ENCODE data around the gene NCOA5.
"Not testable (repeated sequence)": the region's sequence is repeated elsewhere in the genome, so short reads cannot be mapped to it uniquely, and the experiment has no call there.

NCOA5 gene

GRCh38 chr20:46111028-46111835, 21.5 kb upstream of the NCOA5 start:
- no peaks in the 10 kb centered on the region for H3K9me3 ChIP-seq (ENCODE audit: control insufficient read depth, low read length)
- WGBS, 2 experiments = 70 to 71% methylated on average over 5 of the region's 5 CpGs
- no peak overlapping the region for H3K27ac ChIP-seq (ENCODE audit: insufficient read depth, low read depth, low read length, poor library complexity, severe bottlenecking)
- peaks cover 22% of the 10 kb centered on the region for H3K27me3 ChIP-seq (ENCODE audit: control insufficient read depth, insufficient read depth, low read length, poor library complexity, severe bottlenecking)
- no peak overlapping the region for H3K4me3 ChIP-seq (ENCODE audit: insufficient read depth, low read depth, low read length)
- no peaks in the 10 kb centered on the region for H3K36me3 ChIP-seq (ENCODE audit: control insufficient read depth, insufficient read depth, low read length)
- peaks cover 14% of the 10 kb centered on the region for H3K4me1 ChIP-seq (ENCODE audit: control insufficient read depth, insufficient read depth, low read length)

DNA sequence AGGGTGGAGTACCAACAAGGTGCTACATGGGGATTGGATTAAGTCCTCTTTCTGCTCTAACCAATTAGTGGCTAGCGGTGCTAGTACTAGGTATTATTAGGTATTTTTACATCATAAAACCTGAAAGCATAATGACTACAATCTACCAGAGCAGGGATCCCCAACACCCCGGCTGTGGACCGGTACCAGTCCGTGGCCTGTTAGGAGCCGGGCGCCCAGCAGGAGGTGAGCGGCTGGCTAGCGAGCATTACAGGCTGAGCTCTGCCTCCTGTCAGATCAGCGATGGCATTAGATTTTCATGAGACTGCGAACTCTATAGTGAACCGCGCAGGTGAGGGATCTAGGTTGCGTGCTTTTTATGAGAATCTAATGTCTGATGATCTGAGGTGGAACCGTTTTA, 19.2 kb upstream of the NCOA5 start:
- no peaks in the 10 kb centered on the region for H3K9me3 ChIP-seq (ENCODE audit: control insufficient read depth, low read length)
- no peaks in the 10 kb centered on the region for H3K36me3 ChIP-seq (ENCODE audit: control insufficient read depth, insufficient read depth, low read length)
- peaks cover 14% of the 10 kb centered on the region for H3K4me1 ChIP-seq (ENCODE audit: control insufficient read depth, insufficient read depth, low read length)
- H3K27ac ChIP-seq (ENCODE audit: insufficient read depth, low read depth, low read length, poor library complexity, severe bottlenecking) = no peak overlapping the region
- 89 to 90% methylated on average over 12 to 14 of the region's 14 CpGs for WGBS, 2 experiments
- H3K27me3 ChIP-seq (ENCODE audit: control insufficient read depth, insufficient read depth, low read length, poor library complexity, severe bottlenecking) = peaks cover 7% of the 10 kb centered on the region
- H3K4me3 ChIP-seq (ENCODE audit: insufficient read depth, low read depth, low read length) = no peak overlapping the region

DNA sequence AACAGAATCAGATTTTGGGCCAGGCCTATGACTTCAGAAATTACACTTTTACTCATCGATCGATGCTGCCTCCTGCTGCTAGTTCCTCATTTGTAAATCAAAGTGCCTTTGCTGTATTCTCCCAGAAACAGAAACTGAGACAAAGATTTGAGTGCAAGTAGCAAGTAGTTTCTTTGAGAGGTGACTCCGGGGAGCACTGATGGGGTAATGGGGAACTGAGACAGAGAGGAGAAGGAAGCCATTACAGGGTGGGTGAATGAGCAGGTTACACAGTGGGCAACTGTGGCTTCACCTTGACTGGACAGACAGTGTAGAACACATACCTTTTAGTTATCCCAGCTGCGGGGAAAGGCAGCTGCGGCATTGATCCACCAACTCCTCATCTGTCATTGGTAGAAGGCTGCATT, 18.7 kb upstream of the NCOA5 start:
- Histone ChIP-seq H3K9me3 (ENCODE audit: control insufficient read depth, low read length) (no peaks in the 10 kb centered on the region), H3K4me1 (ENCODE audit: control insufficient read depth, insufficient read depth, low read length) (peaks cover 13% of the 10 kb centered on the region), H3K27ac (ENCODE audit: insufficient read depth, low read depth, low read length, poor library complexity, severe bottlenecking) (no peak overlapping the region), H3K27me3 (ENCODE audit: control insufficient read depth, insufficient read depth, low read length, poor library complexity, severe bottlenecking) (peaks cover 4% of the 10 kb centered on the region), H3K4me3 (ENCODE audit: insufficient read depth, low read depth, low read length) (no peak overlapping the region), H3K36me3 (ENCODE audit: control insufficient read depth, insufficient read depth, low read length) (no peaks in the 10 kb centered on the region)
- WGBS, 2 experiments = 89% methylated on average over 5 of the region's 5 CpGs

GRCh38 chr20:46107061-46107460, 17.3 kb upstream of the NCOA5 start:
- WGBS, 2 experiments = 87 to 88% methylated on average over 6 of the region's 6 CpGs
- Histone ChIP-seq H3K27me3 (ENCODE audit: control insufficient read depth, insufficient read depth, low read length, poor library complexity, severe bottlenecking) (peaks cover 4% of the 10 kb centered on the region), H3K4me1 (ENCODE audit: control insufficient read depth, insufficient read depth, low read length) (no peaks in the 10 kb centered on the region), H3K4me3 (ENCODE audit: insufficient read depth, low read depth, low read length) (no peak overlapping the region), H3K36me3 (ENCODE audit: control insufficient read depth, insufficient read depth, low read length) (no peaks in the 10 kb centered on the region), H3K27ac (ENCODE audit: insufficient read depth, low read depth, low read length, poor library complexity, severe bottlenecking) (no peak overlapping the region), H3K9me3 (ENCODE audit: control insufficient read depth, low read length) (no peaks in the 10 kb centered on the region)

GRCh38 chr20:46104262-46104661, 14.5 kb upstream of the NCOA5 start:
- Histone ChIP-seq H3K27me3 (ENCODE audit: control insufficient read depth, insufficient read depth, low read length, poor library complexity, severe bottlenecking) (peaks cover 12% of the 10 kb centered on the region), H3K4me3 (ENCODE audit: insufficient read depth, low read depth, low read length) (no peak overlapping the region), H3K27ac (ENCODE audit: insufficient read depth, low read depth, low read length, poor library complexity, severe bottlenecking) (no peak overlapping the region), H3K36me3 (ENCODE audit: control insufficient read depth, insufficient read depth, low read length) (no peaks in the 10 kb centered on the region), H3K9me3 (ENCODE audit: control insufficient read depth, low read length) (no peaks in the 10 kb centered on the region), H3K4me1 (ENCODE audit: control insufficient read depth, insufficient read depth, low read length) (no peaks in the 10 kb centered on the region)
- 89 to 92% methylated on average over 3 of the region's 3 CpGs for WGBS, 2 experiments

DNA sequence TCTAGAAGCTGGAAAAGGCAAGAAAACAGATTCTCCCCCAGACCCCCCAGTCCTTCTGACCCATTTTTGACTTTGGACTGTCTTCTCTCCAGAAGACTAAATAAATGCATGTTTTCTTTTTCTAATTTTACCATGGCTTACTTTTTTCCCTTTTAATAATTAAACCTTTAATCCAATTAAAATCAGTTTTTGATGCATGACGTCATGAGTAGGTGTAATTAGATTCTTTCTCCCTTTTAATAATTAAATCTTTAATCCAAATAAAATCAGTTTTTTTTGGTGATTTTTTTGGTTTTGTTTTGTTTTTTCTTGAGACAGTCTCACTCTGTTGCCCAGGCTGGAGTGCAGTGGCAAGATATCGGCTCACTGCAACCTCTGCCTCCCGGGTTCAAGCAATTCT, 13.2 kb upstream of the NCOA5 start:
- Histone ChIP-seq H3K9me3 (ENCODE audit: control insufficient read depth, low read length) (no peaks in the 10 kb centered on the region), H3K4me1 (ENCODE audit: control insufficient read depth, insufficient read depth, low read length) (no peaks in the 10 kb centered on the region), H3K36me3 (ENCODE audit: control insufficient read depth, insufficient read depth, low read length) (no peaks in the 10 kb centered on the region), H3K4me3 (ENCODE audit: insufficient read depth, low read depth, low read length) (no peak overlapping the region), H3K27me3 (ENCODE audit: control insufficient read depth, insufficient read depth, low read length, poor library complexity, severe bottlenecking) (peaks cover 13% of the 10 kb centered on the region), H3K27ac (ENCODE audit: insufficient read depth, low read depth, low read length, poor library complexity, severe bottlenecking) (no peak overlapping the region)
- 86 to 96% methylated on average over 2 to 3 of the region's 3 CpGs for WGBS, 2 experiments

DNA sequence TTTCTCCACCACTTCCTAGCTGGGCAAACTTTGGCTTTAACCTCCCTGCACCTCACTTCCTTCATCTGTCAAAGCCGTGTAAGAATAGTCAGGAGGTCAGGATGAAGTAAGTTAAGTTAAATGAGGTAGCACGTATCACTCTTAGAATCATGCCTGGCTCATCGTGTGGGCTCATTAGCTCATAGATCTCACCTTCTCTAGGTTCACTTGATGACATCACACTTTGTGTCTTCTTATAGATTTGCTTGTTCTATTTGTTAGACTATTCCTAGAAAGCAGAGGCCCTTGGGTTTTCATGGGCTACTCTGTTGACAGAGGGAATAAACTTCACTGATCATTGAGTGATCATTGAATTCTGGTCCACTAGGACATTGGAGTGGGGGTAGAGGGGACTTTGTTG, 12.2 kb upstream of the NCOA5 start:
- Histone ChIP-seq H3K36me3 (ENCODE audit: control insufficient read depth, insufficient read depth, low read length) (no peaks in the 10 kb centered on the region), H3K9me3 (ENCODE audit: control insufficient read depth, low read length) (no peaks in the 10 kb centered on the region), H3K4me3 (ENCODE audit: insufficient read depth, low read depth, low read length) (no peak overlapping the region), H3K27ac (ENCODE audit: insufficient read depth, low read depth, low read length, poor library complexity, severe bottlenecking) (no peak overlapping the region), H3K4me1 (ENCODE audit: control insufficient read depth, insufficient read depth, low read length) (no peaks in the 10 kb centered on the region), H3K27me3 (ENCODE audit: control insufficient read depth, insufficient read depth, low read length, poor library complexity, severe bottlenecking) (peaks cover 12% of the 10 kb centered on the region)
- WGBS, 2 experiments = 91 to 93% methylated on average over 2 to 3 of the region's 3 CpGs

GRCh38 chr20:46100988-46101387, 11.2 kb upstream of the NCOA5 start:
- H3K27ac ChIP-seq (ENCODE audit: insufficient read depth, low read depth, low read length, poor library complexity, severe bottlenecking) = no peak overlapping the region
- no peaks in the 10 kb centered on the region for H3K4me1 ChIP-seq (ENCODE audit: control insufficient read depth, insufficient read depth, low read length)
- 81 to 85% methylated on average over 5 of the region's 5 CpGs for WGBS, 2 experiments
- no peaks in the 10 kb centered on the region for H3K9me3 ChIP-seq (ENCODE audit: control insufficient read depth, low read length)
- no peak overlapping the region for H3K4me3 ChIP-seq (ENCODE audit: insufficient read depth, low read depth, low read length)
- H3K27me3 ChIP-seq (ENCODE audit: control insufficient read depth, insufficient read depth, low read length, poor library complexity, severe bottlenecking) = peaks cover 9% of the 10 kb centered on the region
- no peaks in the 10 kb centered on the region for H3K36me3 ChIP-seq (ENCODE audit: control insufficient read depth, insufficient read depth, low read length)

DNA sequence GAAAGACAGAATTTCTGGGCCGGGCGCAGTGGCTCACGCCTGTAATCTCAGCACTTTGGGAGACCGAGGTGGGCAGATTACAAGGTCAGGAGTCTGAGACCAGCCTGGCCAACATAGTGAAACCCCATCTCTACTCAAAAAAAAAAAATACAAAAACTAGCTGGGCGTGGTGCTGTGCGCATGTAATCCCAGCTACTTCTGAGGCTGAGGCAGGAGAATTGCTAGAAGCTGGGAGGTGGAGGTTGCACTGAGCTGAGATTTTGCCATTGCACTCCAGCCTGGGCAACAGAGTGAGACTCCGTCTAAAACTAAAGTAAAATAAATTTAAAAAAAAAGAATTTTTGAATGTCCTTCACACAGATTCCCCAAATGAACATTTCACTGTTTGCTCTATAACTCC, 10.7 kb upstream of the NCOA5 start:
- not testable (repeated sequence) for H3K4me3 ChIP-seq (ENCODE audit: insufficient read depth, low read depth, low read length); H3K27ac ChIP-seq (ENCODE audit: insufficient read depth, low read depth, low read length, poor library complexity, severe bottlenecking); H3K36me3 ChIP-seq (ENCODE audit: control insufficient read depth, insufficient read depth, low read length); H3K27me3 ChIP-seq (ENCODE audit: control insufficient read depth, insufficient read depth, low read length, poor library complexity, severe bottlenecking); H3K9me3 ChIP-seq (ENCODE audit: control insufficient read depth, low read length); H3K4me1 ChIP-seq (ENCODE audit: control insufficient read depth, insufficient read depth, low read length)
- 91 to 92% methylated on average over 7 of the region's 7 CpGs for WGBS, 2 experiments

DNA sequence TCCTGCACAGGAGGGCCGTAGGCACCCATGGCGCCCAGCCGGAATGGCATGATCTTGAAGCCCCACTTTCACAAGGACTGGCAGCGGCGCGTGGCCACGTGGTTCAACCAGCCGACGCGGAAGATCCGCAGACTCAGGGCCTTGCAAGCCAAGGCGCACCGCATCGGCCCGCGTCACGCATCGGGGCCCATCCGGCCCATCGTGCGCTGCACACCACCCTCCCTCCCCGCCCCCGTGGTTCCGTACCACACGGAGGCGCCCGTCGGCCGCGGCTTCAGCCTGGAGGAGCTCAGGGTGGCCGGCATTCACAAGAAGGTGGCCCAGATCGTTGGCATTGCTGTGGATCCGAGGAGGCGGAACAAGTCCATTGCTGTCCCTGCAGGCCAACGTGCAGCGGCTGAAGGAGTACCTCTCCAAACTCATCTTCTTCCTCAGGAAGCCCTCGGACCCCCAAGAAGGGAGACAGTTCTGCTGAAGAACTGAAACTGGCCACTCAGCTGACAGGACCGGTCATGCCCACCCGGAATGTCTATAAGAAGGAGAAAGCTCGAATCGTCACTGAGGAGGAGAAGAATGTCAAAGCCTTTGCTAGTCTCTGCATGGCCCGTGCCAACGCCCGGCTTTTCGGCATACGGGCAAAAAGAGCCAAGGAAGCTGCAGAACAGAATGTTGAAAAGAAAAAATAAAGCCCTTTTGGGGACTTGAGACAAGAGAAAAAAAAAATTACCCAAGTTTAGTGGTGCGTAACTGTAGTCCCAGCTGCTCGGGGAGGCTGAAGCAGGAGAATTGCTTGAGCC, 9.9 kb upstream of the NCOA5 start:
- WGBS, 2 experiments = 77 to 79% methylated on average over 48 of the region's 48 CpGs
- Histone ChIP-seq H3K4me3 (ENCODE audit: insufficient read depth, low read depth, low read length) (no peak overlapping the region), H3K27me3 (ENCODE audit: control insufficient read depth, insufficient read depth, low read length, poor library complexity, severe bottlenecking) (peaks cover 9% of the 10 kb centered on the region)

More for the DNA sequence above, 9.9 kb upstream of the NCOA5 start:
- H3K27ac ChIP-seq (ENCODE audit: insufficient read depth, low read depth, low read length, poor library complexity, severe bottlenecking) = no peak overlapping the region
- H3K9me3 ChIP-seq (ENCODE audit: control insufficient read depth, low read length) = no peaks in the 10 kb centered on the region
- H3K36me3 ChIP-seq (ENCODE audit: control insufficient read depth, insufficient read depth, low read length) = no peaks in the 10 kb centered on the region
- no peaks in the 10 kb centered on the region for H3K4me1 ChIP-seq (ENCODE audit: control insufficient read depth, insufficient read depth, low read length)

Measured in ectodermal cell (in vitro differentiated cells).